ENCODE data around the gene ERVK3-1.
"Not testable (repeated sequence)": the region's sequence is repeated elsewhere in the genome, so short reads cannot be mapped to it uniquely, and the experiment has no call there.

DNA sequence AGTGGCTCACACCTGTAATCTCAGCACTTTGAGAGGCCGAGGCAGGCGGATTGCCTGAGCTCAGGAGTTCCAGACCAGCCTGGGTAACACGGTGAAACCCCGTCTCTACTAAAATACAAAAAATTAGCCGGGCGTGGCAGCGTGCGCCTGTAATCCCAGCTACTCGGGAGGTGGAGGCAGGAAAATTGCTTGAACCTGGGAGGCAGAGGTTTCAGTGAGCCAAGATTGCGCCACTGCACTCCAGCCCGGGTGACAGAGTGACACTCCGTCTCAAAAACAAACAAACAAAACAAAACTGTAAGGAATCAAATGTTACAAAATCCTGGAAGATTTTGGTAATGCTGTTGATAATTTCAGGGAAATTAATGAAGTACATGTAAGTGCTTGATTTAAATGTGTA is 42.9 kb downstream of the ERVK3-1 start:
- TF ChIP-seq, protein P1, sequence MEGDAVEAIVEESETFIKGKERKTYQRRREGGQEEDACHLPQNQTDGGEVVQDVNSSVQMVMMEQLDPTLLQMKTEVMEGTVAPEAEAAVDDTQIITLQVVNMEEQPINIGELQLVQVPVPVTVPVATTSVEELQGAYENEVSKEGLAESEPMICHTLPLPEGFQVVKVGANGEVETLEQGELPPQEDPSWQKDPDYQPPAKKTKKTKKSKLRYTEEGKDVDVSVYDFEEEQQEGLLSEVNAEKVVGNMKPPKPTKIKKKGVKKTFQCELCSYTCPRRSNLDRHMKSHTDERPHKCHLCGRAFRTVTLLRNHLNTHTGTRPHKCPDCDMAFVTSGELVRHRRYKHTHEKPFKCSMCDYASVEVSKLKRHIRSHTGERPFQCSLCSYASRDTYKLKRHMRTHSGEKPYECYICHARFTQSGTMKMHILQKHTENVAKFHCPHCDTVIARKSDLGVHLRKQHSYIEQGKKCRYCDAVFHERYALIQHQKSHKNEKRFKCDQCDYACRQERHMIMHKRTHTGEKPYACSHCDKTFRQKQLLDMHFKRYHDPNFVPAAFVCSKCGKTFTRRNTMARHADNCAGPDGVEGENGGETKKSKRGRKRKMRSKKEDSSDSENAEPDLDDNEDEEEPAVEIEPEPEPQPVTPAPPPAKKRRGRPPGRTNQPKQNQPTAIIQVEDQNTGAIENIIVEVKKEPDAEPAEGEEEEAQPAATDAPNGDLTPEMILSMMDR (IDR thresholded peaks at IDR 0.05; ENCODE audit: insufficient read depth, low read depth, low read length) = not testable (repeated sequence)
- TF ChIP-seq EZH2 (IDR thresholded peaks at IDR 0.05; ENCODE audit: insufficient read depth, low read length) = not testable (repeated sequence)

Measured in astrocyte (in vitro differentiated cells and primary cell).